C4-2B (cell line): Measurements from ENCODE around the gene PGAP2.

Source experiments
- H3K27ac ChIP-seq: fragments of 450-650 bp; 2 replicates; pipeline ENCODE4 v1.5.1; 2017
- ZFX ChIP-seq: fragments of 450-650 bp; IDR thresholded peaks from 2 replicates; pipeline ENCODE4 v1.6.1; 2017

PGAP2 gene

DNA sequence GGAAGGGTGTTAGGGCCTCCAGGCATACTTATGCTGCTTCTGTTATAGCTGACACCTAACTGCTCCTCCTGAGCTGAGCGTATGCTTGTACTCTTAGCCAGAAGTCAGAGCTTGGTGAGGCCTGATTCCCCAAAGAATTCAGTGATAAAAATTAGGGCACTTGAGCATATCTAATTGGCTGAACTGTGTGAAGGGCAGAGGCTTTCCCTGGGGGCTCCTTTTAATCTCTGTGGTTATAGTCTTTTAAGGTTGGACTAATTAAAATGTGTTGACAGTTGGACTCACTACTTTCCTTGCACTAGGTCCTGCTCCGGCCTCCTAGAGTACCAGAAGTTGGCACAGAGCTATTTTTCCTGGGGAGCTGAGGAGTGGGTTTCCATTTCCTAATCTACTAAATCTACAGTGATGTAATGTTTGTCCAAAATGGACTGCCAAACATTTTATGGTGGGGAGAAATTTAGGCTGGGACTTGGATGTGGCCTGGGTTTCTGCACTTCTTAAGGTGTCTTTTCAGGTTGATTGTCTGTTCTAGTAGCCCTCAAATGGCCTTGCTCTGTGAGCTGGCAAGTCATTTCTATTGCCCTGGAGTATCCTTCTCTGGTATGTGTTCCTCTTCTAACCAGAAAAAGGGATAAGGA, 65.5 kb downstream of the PGAP2 start:
- TF ChIP-seq ZFX, result no peak
- no peak overlapping the region for H3K27ac ChIP-seq
